HK-2 (cell line): ENCODE results near the gene CEACAM20.
"Not testable (repeated sequence)": the region's sequence is repeated elsewhere in the genome, so short reads cannot be mapped to it uniquely, and the experiment has no call there.

Experiments used
- DNase-seq: peaks from one replicate; pipeline ENCODE4 v3.0.0-alpha.2; 2018; ENCODE audit not compliant: unreplicated experiment

CEACAM20 gene

DNA sequence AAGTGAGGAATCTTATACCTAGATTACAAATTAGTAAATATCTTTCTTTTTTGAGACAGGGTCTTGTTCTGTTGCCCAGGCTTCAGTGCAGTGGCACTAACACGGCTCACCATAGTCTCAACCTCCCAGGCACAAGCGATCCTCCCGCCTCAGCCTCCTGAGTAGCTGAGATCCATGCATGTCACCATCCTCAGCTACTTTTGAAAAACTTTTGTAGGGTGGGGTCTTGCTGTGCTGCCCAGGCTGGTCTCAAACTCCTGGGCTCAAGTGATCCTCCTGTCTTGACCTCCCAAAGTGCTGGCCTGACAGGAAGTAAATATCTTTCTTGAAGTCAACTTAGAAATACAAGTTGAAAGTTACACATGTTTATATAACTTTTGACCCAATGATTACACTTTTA is 20.0 kb upstream of the CEACAM20 start:
- DNase-seq = no peak

DNA sequence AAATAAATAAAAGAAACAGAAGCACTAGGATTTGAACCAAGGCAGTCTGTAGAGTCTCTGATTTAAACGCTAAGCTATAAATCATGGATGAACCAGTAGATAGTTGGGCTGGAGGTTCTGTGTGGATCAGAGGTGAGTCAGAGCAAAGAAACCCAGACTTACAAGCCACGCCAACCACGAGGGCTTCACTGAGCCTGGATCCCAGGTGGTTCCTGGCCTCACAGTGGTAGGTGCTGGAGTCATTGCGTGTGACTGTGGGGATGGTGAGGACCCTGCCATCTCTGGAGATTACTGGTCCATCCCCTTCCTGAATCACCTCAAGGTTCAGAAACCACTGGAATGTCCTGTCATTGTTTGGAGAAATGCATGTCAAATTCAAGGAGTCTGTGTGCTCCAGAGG is 19.3 kb upstream of the CEACAM20 start:
- peak; percentile 58 for DNase-seq

DNA sequence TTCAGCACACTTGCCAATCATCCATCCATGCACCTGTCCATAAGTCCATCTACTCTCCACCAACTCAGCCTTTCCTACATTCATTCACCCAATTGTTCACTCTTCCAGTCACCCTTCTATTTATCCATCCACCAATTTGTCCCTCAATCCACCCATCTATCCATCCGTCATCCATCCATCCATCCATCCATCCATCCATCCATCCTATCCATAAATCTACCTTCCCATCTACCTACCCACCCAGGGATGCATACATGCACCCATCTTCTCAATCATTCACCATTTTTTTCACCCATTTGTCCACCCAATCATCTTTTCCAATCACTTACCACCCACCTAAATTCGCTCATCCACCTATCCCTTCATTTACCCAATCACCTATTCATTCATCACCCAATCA is 14.6 kb upstream of the CEACAM20 start:
- DNase-seq = no peak

DNA sequence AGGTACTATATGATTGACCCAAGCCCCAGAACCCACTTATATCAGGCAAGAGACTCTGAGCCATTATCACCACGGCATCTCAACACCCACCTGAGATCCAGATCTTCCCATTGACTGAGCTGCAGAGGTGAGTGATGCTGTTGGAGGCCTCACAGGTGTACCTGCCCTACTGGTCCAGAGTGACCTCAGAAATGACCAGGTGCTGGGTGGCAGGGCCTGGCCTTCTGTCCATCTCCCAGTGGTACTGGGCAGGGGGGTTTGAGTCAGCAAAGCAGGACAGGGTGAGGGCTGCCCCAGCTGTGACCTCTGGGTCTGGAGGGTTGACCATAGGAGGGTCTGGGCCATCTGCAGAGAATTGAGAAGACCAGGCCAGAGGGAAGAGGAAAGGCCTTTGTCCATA is 13.2 kb upstream of the CEACAM20 start:
- no peak for DNase-seq

DNA sequence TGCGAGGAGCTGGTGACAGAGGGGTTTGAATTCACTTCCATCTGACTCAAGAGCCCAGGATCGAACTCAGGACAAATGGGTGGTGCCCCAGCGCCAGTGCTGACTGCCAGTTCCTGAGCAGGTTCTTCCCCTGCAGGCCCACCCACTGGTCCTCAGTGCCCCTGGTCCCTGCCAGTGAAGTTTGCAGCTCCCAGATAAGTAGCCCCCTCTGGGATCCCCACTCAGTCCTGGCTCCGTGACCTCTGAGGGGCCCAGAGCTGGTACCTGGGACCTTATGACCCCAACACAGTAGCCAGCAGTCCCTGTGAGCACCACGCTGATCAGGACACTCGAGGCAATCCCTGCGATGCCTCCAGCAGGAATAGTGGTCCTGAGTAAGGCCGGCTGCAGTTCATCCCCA is 11.3 kb upstream of the CEACAM20 start:
- DNase-seq = no peak

DNA sequence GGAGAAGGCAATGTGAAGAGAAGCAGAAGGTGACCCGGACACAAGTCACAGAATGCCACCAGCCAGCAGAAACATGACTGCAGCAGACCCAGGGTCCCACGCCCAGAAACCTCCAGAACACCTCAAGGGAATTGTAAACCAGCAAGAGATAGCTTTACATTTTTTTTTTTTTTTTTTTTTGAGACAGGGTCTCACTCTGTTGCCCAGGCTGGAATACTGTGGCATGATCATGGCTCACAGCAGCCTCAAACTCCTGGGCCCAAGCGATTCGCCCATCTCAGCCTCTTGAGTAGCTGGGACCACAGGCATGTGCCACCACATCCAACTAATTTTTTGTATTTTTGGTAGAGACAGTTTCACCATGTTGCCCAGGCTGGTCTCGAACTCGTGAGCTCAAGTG is 10.5 kb upstream of the CEACAM20 start:
- DNase-seq = no peak

DNA sequence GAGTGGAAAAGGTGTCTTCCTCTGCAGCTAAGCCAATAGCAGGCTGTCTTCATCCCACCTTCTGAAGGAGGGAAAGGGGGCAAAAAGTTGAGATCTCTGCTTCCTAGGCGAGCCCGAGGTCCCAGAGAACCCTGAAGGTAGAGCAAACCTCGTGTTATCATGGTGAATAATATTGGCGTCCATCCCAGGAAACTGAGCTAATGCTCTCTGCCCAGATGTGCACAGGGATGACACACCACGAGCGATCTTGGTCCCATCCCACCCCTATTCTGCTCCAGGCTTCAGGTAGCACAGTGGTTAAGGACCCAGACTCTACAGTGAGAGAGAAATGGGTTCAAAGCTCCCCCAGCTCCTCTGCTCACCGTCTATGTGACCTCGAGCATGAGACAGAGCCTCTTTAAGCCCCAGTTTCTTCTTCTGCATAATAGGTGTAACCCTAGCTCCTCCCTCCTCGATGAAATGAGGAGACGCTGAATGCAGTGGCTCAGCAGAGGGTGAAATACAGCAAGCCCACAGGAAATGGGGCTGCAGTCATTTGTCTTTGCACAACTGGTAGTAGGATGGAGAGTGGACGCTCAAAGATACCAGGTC is 9.9 kb upstream of the CEACAM20 start:
- DNase-seq = no peak

DNA sequence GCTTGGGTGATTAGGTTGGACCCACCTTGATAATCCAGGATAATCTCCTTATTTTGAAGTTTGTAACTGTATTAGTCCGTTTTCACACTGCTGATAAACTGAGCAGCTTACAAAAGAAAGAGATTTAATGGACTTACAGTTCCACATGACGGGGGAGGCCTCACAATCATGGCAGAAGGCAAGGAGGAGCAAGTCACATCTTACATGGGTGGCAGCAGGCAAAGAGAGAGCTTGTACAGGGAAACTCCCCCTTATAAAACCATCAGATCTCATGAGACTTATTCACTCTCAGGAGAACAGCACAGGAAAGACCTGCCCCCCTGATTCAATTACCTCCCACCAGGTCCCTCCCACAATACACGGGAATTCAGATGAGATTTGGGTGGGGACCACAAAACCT is 5.9 kb upstream of the CEACAM20 start:
- DNase-seq = not testable (repeated sequence)

DNA sequence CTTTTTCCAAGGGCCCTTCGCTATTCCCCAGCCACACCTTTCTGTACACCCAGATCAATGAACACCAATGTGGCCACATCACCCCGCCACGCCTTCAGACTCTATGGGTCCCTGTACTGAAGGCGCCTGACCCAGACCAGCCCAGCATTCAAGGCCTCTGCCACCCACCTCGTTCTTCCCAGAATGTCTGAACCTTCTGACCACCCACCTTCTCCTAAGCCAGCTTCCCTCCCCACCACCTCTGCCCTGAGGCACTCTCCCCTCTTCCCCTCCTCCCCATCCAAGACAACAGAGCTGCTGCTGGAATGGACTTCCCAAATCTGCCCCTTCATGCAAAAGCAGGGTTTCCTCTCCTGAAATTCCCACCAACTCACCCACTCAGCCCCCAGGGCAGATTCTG is 3.3 kb upstream of the CEACAM20 start:
- no peak for DNase-seq

DNA sequence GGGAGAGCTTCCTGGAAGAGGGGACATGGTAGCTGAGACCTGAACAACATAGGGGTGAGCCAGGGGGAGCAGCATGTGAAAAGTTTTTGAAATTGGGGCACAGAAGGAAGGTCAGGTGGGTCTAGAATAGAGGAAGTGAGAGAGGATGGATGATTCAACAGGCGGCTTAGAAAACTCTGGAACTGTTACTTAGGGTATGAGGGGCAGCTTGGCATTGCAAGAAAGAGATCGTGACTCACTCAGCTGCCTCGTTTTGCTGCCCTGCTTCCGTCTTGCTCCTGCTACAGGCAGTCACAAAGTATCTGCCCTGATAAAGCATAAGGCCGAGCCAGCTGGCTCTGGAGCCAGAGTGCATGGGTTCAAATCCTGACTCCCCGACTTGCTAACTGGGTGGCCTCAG is 1.3 kb upstream of the CEACAM20 start:
- no peak for DNase-seq

DNA sequence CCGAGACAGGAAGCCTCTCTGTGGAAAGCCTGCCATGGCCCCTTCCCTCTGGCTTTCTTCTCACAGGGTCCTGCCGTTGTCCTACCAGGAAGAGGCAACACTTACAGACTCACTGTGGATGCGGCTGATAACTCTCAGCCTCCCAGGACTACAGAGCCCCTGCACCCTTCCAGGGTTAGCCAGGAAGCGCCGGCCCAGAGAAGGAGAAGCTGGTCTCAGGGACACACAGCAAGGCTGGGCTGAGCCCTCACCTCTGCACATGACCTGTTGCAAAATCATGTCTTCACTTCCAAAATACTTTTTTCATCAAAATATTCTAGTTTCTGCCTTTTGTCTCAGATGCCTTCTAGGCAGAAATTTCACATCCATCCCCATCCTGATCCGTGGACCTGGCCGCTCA is 1.9 kb downstream of the CEACAM20 start:
- DNase-seq = no peak

DNA sequence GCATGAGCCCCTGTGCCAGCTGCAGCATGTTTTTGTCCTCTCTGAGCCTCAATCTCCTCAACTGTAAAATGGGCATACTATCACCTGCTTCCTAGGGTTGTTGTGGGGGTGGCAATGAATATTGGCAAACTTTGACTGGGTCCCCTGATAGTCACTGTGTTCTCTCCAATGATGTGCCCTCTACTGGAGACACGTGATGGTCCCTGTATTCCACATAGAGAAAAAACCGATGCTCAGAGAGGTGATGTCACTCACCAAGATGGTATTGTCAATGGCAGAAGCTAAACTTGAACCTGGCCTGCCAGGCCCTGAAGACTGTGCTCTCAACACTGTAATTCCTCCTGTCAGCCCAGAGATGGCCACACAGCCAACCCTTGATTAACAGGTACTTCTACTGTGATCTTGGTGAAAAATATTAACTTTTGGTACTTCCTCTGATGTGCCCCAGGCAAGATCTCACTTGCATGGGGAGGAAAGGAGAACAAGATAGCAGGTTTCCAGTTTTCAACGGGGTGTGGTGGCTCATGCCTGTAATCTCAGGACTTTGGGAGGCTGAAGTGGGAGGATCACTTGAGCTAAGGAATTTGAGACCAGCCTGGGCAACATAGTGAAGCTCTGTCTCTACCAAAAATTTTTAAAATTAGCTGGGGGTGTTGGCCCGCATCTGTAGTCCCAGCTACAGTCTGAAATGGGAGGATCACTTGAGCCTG is 3.6 kb downstream of the CEACAM20 start:
- no peak for DNase-seq

DNA sequence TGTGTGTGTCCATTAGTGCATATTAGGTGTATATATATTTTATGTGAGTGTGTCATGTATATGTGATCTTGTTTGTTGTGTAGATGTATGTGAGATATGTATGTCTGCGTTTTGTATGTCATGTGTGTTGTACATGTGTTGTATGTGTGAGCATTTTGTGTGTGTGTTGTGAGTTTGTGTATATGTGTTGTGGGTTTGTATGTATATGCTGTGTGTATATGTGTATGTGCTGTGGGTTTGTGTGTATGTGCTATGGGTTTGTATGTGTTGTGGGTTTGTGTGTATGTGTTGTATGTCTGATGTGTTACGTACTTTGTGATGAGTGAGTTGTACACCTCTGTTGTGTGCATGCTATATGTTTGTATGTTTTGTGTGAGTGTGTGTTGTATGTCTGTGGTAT is 8.1 kb downstream of the CEACAM20 start:
- DNase-seq = no peak

DNA sequence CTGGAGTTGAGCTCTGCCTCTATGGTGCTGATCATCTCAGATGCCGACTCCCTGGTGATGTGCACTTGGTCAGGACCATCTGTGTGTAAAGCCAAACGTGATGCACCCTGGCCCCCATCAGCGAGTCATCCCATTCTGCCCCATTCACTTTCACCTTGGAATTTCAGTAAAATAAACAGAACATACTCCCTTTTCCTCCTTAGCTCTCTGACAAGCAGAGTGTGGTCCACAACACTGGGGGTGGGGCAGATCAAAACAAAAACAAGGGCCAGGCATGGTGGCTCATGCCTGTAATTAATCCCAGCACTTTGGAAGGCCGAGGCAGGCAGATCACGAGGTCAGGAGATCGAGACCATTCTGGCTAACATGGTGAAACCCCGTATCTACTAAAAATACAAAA is 12.3 kb downstream of the CEACAM20 start:
- DNase-seq = no peak

DNA sequence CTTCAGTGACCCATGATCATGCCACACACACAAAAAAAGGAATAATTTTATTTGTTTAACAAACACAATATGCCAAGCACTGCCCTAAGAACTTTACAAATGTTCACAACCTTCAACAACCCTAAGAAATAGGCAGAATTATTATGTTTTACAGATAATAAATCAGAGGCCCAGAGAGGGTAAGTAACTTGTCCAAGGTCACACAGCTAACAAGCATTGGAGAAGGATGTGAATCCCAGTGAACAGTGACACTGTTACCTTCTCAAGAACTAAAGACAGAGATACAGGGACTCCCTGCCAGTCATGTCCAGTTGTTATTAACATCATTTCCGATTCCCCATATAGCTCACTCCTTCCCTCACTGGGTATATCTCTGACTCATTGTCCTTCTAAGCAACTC is 13.6 kb downstream of the CEACAM20 start:
- no peak for DNase-seq

DNA sequence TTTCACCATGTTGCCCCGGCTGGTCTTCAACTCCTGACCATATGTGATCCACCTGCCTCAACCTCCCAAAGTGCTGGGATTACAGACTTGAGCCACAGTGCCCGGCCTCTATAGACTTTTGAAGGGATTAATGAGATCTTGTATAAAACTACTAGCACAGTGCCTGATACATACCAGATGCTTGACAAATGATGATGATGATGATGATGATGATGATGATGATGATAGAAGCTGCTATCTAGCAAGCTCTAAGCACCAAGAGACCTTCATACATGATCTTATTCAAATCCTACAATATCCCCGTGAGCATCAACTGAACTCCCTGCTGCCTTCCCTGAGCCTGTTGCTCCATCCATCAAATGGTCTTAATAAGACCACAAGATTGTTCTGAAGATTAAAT is 14.4 kb downstream of the CEACAM20 start:
- no peak for DNase-seq

DNA sequence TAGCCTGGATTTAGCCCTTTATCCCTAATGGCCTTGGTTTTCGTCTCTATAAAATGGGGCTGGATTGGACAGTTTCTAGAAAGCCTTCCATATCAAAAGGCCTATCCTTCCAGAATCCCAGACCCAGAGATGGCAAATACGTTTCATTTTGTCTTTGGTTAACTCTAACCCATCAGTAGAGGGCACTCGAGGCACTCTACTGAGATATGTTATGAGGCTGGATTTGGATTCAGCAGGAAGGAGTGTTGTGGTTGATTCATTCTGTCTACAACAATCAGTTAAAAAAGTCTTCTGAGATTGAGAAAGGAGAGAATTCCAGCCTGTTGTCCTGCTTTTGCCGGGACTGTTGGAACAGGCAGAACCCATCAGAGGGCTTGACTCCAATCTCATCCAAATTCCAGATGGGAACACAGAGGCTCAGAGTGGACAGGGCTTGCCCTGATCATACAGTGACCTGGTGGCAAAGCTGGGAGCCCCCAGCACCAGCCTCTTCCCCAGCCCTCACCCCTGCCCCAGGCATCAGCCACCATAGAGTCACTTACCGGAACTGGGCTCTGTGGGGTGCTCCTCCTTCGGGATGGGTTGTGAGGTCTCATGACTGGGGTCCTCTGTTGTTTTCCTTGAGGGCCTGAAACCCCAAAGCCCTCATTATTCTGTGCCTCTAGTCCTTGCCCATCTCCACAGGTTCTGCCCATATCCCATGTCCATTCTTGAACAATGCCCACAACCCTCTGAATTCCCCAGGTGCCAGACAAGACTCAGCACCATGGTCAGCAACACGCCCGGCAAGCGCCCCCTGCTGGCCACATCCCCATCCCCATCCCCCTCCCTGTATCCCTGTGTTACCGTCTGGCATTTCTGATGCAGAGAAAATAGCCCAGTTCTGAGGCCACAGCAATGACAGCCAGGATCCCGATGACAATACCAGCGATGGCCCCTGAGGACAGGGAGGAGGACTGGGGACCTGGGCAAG is 16.9 kb downstream of the CEACAM20 start:
- DNase-seq = peak; percentile 58

DNA sequence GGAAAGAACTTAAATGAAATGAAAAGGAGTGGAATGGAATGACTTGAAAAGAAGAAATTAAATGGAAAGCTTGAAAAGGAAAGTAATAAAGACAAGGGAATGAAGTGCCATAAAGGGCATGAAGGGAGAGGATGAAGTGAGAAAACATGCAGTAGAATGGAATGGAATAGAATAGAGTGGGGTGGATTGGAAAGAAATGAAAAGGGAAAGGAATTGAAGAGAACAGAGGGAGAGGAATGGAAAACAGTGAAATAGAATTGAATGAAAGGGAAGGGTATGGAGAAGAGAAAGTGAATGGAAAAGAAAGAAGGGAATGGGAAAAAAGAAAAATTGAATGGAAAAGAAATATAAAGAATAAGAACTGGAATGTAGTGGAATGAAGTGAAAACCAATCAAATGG is 20.0 kb downstream of the CEACAM20 start:
- no peak for DNase-seq

DNA sequence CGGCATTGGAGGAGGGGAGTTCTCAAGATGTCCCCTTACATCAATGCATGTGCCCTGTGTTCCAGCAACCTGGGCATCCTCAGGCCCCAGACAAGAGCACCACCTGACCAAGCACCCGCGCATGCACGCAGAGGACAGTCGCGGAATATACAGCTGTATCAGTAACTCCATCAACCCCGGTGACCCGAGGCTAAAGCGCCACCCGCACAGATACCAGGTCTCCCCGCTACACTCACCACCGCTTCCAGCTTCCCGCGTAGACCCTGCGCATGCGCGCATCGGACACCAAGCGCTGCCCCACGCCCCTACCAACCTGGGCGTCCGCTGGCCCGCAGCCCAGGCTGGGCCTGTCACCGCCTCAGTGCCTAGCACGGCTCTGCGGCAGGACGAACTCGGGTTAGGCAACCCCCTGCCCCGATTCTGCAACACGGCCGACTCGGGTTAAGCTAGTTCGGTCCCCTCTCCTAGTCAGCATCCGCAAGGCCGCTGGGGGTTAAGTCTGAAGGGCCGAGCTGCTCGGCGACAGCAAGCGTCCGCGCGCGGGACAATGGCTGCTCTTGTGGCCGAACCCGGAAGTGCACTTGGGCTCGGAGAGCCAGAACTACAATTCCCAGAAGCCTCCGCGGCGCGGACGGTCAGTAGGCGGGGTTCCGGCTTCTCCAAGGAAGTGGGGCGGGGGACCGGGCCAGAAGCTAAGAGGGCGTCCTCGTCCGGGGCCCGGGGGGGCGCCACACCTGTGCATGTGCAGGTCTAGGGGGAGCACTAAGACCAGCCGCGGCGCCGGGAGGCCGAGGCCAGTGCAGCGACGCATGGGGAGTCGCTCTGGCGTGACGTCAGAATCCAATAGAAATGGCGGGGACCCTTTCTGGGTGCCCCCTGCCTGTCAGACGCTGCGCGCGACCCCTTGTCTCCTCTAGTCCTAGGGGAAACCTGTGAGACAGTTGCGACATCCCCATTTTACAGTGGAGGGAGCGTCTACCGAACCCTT is 29.2 kb downstream of the CEACAM20 start, which contains the start of gene ZNF180:
Gene ZNF180 (minus strand): TSS at position 561 of the 988 bp plus-strand sequence. CDS start 3,188 bp downstream, outside the sequence.
- peak; percentile 97 for DNase-seq

DNA sequence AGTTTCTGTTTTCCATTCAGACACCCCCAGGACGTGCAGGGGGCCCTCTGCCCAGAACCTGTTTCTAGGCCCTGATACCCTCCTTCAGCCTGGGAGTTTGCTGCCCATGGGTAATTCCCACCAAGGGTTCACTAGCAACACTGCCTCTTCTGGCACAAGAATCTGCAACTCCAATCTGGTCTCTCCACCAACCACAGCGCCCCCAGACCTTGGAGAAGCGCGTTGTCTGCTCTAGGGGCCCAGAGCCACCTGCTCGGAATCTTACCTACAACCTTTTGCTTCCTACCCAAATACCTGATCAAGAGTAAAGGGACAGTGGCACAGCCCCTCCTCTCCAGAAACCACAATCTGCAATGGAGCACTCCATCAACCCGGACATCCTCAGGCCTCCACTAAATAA is 29.9 kb downstream of the CEACAM20 start:
- no peak for DNase-seq

DNA sequence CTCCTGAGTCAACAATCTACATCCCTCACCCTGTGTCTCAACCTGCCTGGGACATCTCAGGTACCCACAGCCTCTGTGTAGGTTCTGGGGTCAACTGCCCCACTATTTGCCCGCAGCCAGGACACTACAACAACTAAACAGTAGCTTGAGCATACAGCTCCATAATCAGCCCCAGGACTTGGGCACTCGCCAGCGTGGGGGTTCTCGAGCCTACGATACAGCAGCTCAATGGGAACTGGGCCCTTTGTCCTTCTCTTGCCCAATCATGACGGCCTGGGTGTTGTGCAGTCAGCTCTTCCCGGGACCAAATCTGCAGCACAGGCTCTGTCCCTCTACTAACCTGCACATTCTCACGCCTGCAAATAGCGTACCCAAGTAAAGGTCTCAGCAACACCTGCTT is 30.5 kb downstream of the CEACAM20 start:
- DNase-seq = no peak
